Suprapubic skin (tissue), 4 donors: ENCODE data around the gene ICOS. TPM values are rescaled to one million over a fixed set of nuclear protein-coding genes. Genes with fewer than 3 reads are reported as not detected.

Source experiments
- DNase-seq, 2 donors: peaks; one replicate each; pipeline ENCODE4 v3.0.0-alpha.2; 2019; ENCODE audit warnings: low spot score in 2 of 2
- H3K27ac ChIP-seq: fragments of 200-600 bp; sonication (generic); one replicate; pipeline ENCODE4 v1.5.1; 2019
- H3K27me3 ChIP-seq: fragments of 200-600 bp; sonication (generic); one replicate; pipeline ENCODE4 v1.5.1; 2019
- H3K36me3 ChIP-seq: fragments of 200-600 bp; sonication (generic); one replicate; pipeline ENCODE4 v1.5.1; 2019
- H3K4me1 ChIP-seq: fragments of 200-600 bp; sonication (generic); one replicate; pipeline ENCODE4 v1.5.1; 2019
- H3K4me3 ChIP-seq: fragments of 200-600 bp; sonication (generic); one replicate; pipeline ENCODE4 v1.5.1; 2019; ENCODE audit warnings: mild to moderate bottlenecking
- H3K9me3 ChIP-seq: fragments of 200-600 bp; sonication (generic); one replicate; pipeline ENCODE4 v1.5.1; 2019
- EP300 ChIP-seq: sonication (generic); formaldehyde crosslinking; IDR thresholded peaks from one replicate; pipeline ENCODE4 v1.6.1; 2017; ENCODE audit warnings: antibody characterized with exemption
- POLR2A ChIP-seq, 2 donors: fragments of 450-650 bp; IDR thresholded peaks; one replicate each; pipeline ENCODE4 v1.6.1; 2017; ENCODE audit warnings: antibody characterized with exemption in 2 of 2, mild to moderate bottlenecking in 2 of 2, moderate library complexity in 2 of 2
- POLR2AphosphoS5 ChIP-seq, 3 donors: sonication (generic); formaldehyde crosslinking; IDR thresholded peaks; one replicate each; pipeline ENCODE4 v1.6.1; 2017; ENCODE audit warnings: antibody characterized with exemption in 3 of 3
- WGBS: methylation state at CpG from one replicate; pipeline ENCODE4 v1.1.5; 2018; 5-methylcytosine and 5-hydroxymethylcytosine counted together
- total RNA-seq, 4 donors: library from RNA; depleted of rRNA; stranded (reverse); fragments of >200 nt; gene quantifications; one replicate each; pipeline ENCODE4 v1.1.0, GENCODE V29; 2016
- TF ChIP-seq, protein P1 (sequence below), 2 donors: fragments of 200-600 bp in 1 of 2; fragments of 450-650 bp in 1 of 2; sonication (generic) in 1 of 2; IDR thresholded peaks; one replicate each; pipeline ENCODE4 v1.5.1; 2016 to 2019; ENCODE audit warnings: antibody characterized with exemption in 2 of 2, mild to moderate bottlenecking in 1 of 2, moderate library complexity in 1 of 2

ICOS gene
- total RNA-seq, 4 donors from 2014 or later, result 0.47 TPM; not detected in 3

DNA sequence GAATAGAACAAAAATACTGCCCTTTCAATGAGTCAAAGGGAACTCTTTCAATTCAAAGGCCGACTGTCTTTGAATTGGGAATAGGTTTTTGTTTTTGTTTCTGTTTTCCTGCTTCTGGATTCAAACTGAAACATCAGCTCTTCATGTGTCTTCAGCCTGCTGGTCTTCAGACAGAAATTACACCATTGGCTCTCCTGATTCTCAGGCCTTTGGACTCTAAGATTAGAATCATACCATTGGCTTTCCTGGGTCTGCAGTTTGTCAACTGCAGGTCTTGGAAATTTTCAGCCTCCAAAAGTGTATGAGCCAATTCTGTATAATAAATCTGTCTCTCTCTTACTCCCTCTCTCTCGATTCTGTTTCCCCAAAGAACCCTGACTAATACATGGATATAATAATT, 37.9 kb upstream of the ICOS start:
- 56% methylated on average over 2 of the region's 2 CpGs for WGBS
- no peak overlapping the region for H3K27ac ChIP-seq
- peaks cover 15% of the 10 kb centered on the region for H3K9me3 ChIP-seq
- H3K4me1 ChIP-seq, result peaks cover 3% of the 10 kb centered on the region
- no peak overlapping the region for H3K4me3 ChIP-seq
- no peaks in the 10 kb centered on the region for H3K36me3 ChIP-seq
- H3K27me3 ChIP-seq, result no peaks in the 10 kb centered on the region
- TF ChIP-seq, protein P1, sequence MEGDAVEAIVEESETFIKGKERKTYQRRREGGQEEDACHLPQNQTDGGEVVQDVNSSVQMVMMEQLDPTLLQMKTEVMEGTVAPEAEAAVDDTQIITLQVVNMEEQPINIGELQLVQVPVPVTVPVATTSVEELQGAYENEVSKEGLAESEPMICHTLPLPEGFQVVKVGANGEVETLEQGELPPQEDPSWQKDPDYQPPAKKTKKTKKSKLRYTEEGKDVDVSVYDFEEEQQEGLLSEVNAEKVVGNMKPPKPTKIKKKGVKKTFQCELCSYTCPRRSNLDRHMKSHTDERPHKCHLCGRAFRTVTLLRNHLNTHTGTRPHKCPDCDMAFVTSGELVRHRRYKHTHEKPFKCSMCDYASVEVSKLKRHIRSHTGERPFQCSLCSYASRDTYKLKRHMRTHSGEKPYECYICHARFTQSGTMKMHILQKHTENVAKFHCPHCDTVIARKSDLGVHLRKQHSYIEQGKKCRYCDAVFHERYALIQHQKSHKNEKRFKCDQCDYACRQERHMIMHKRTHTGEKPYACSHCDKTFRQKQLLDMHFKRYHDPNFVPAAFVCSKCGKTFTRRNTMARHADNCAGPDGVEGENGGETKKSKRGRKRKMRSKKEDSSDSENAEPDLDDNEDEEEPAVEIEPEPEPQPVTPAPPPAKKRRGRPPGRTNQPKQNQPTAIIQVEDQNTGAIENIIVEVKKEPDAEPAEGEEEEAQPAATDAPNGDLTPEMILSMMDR (IDR thresholded peaks at IDR 0.05), result no peak
- no peak for TF ChIP-seq POLR2A (IDR thresholded peaks at IDR 0.05)
- no peak for TF ChIP-seq EP300
- TF ChIP-seq POLR2AphosphoS5 (IDR thresholded peaks at IDR 0.05), result no peak
- DNase-seq, result no peak

GRCh38 chr2:203900253-203900652, 36.3 kb upstream of the ICOS start:
- peaks cover 15% of the 10 kb centered on the region for H3K9me3 ChIP-seq
- no peaks in the 10 kb centered on the region for H3K36me3 ChIP-seq
- H3K27ac ChIP-seq, result no peak overlapping the region
- TF ChIP-seq EP300 (no peak), POLR2A (IDR thresholded peaks at IDR 0.05) (no peak), POLR2AphosphoS5 (IDR thresholded peaks at IDR 0.05) (no peak)
- TF ChIP-seq, protein P1 (IDR thresholded peaks at IDR 0.05), result no peak
- H3K4me1 ChIP-seq, result peaks cover 3% of the 10 kb centered on the region
- H3K4me3 ChIP-seq, result no peak overlapping the region
- no peak for DNase-seq
- whole genome bisulfite sequencing, result 72% methylated on average over 2 of the region's 2 CpGs
- H3K27me3 ChIP-seq, result no peaks in the 10 kb centered on the region

GRCh38 chr2:203904022-203904421, 32.5 kb upstream of the ICOS start:
- 70% methylated on average over 4 of the region's 4 CpGs for WGBS
- H3K27me3 ChIP-seq, result no peaks in the 10 kb centered on the region
- peaks cover 4% of the 10 kb centered on the region for H3K4me1 ChIP-seq
- DNase-seq, result no peak
- H3K4me3 ChIP-seq, result no peak overlapping the region
- H3K9me3 ChIP-seq, result peaks cover 15% of the 10 kb centered on the region
- TF ChIP-seq POLR2AphosphoS5 (IDR thresholded peaks at IDR 0.05), result peak in 1 of 3 donors; percentile 40
- TF ChIP-seq POLR2A (IDR thresholded peaks at IDR 0.05), result no peak
- H3K36me3 ChIP-seq, result no peaks in the 10 kb centered on the region
- no peak overlapping the region for H3K27ac ChIP-seq

- Histone ChIP-seq H3K27me3 (no peaks in the 10 kb centered on the region), H3K4me1 (peaks cover 14% of the 10 kb centered on the region), H3K27ac (no peak overlapping the region), H3K4me3 (no peak overlapping the region), H3K9me3 (peaks cover 15% of the 10 kb centered on the region), H3K36me3 (no peaks in the 10 kb centered on the region)
- DNase-seq, result no peak
- TF ChIP-seq EP300, result no peak
- no peak for TF ChIP-seq POLR2AphosphoS5 (IDR thresholded peaks at IDR 0.05)
- TF ChIP-seq POLR2A (IDR thresholded peaks at IDR 0.05), result no peak
- TF ChIP-seq, protein P1 (IDR thresholded peaks at IDR 0.05), result no peak
Measured at GRCh38 chr2:203905656-203906055, 30.9 kb upstream of the ICOS start.

DNA sequence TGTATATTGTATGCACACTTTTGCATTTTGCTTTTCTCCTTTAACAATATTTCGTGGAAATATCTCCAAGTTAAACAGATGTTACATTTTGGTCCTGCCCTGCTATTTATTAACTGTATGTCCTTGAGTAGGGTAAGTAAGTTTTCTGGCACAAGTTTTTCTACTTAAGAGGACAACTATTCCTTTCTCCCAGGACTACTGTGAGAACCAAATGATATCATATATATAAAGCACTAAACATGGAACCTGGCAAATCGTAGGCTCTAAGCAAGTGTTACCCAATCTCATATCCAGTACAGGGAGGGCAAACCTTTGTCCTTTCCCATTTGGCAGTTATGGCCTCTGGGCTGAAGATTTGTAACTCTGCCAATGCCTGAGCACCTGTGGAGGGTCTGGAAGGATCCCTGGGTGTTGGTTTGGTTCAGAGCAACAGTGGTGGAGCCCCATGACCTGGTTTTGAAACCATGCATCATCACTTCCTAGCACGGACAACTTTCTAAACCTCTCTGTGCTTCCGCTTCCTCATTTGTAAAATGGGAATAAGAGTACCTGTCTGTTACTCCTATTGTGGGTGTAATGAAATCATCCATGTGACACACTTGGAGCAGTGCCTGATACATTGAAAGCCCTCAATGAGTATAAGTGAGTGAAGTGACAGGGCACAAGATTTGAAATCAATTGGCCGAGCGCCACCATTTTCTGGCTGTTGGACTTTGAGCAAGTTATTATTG, 28.3 kb upstream of the ICOS start:
- H3K9me3 ChIP-seq, result no peaks in the 10 kb centered on the region
- no peak overlapping the region for H3K27ac ChIP-seq
- H3K4me3 ChIP-seq, result no peak overlapping the region
- no peaks in the 10 kb centered on the region for H3K36me3 ChIP-seq
- WGBS, result 90% methylated on average over 6 of the region's 6 CpGs
- no peak for DNase-seq
- no peaks in the 10 kb centered on the region for H3K27me3 ChIP-seq
- H3K4me1 ChIP-seq, result peaks cover 14% of the 10 kb centered on the region
- TF ChIP-seq EP300 (no peak), POLR2AphosphoS5 (IDR thresholded peaks at IDR 0.05) (no peak), POLR2A (IDR thresholded peaks at IDR 0.05) (no peak)
- TF ChIP-seq, protein P1 (IDR thresholded peaks at IDR 0.05), result no peak
